ENCODE results near the gene ATG101. TPM values are rescaled to one million over a fixed set of nuclear protein-coding genes. Genes with fewer than 3 reads are reported as not detected.

The ATG101 gene
- total RNA-seq, 2 donors from 2014 or later, result 26.8 to 36.9 TPM

GRCh38 chr12:52063981-52064649 is 5.7 kb upstream of the ATG101 start:
- peak; percentile 96 for DNase-seq (ENCODE audit: low spot score)
- Histone ChIP-seq H3K4me3 (no peak overlapping the region), H3K27ac (peak overlapping the region; percentile 80 to 88), H3K27me3 (no peaks in the 10 kb centered on the region), H3K36me3 (peaks cover 7% of the 10 kb centered on the region), H3K9me3 (no peaks in the 10 kb centered on the region), H3K4me1 (peaks cover 0 to 34% of the 10 kb centered on the region in 2 donors)
- TF ChIP-seq CTCF (IDR thresholded peaks at IDR 0.05), result no peak

- no peak for DNase-seq (ENCODE audit: low spot score)
- TF ChIP-seq CTCF (IDR thresholded peaks at IDR 0.05), result no peak
- H3K9me3 ChIP-seq, result no peaks in the 10 kb centered on the region
- H3K4me3 ChIP-seq, result no peak overlapping the region
- peaks cover 0 to 51% of the 10 kb centered on the region in 2 donors for H3K4me1 ChIP-seq
- H3K27me3 ChIP-seq, result no peaks in the 10 kb centered on the region
- H3K36me3 ChIP-seq, result no peaks in the 10 kb centered on the region
- no peak overlapping the region for H3K27ac ChIP-seq
These were observed 3.3 kb upstream of the ATG101 start for GRCh38 chr12:52066346-52067080.

- Histone ChIP-seq H3K4me3 (no peak overlapping the region), H3K9me3 (no peaks in the 10 kb centered on the region), H3K36me3 (no peaks in the 10 kb centered on the region), H3K27ac (no peak overlapping the region), H3K27me3 (no peaks in the 10 kb centered on the region), H3K4me1 (peaks cover 0 to 52% of the 10 kb centered on the region in 2 donors)
- no peak for TF ChIP-seq CTCF (IDR thresholded peaks at IDR 0.05)
- no peak for DNase-seq (ENCODE audit: low spot score)
These were observed 2.8 kb upstream of the ATG101 start for GRCh38 chr12:52067081-52067374.

GRCh38 chr12:52070185-52070925 is 577 bp downstream of the ATG101 start:
- Histone ChIP-seq H3K27me3 (no peaks in the 10 kb centered on the region), H3K9me3 (no peaks in the 10 kb centered on the region), H3K27ac (peak overlapping the region; percentile 86 to 89), H3K4me3 (peak overlapping the region; percentile 93 to 95), H3K36me3 (peaks cover 22% of the 10 kb centered on the region), H3K4me1 (peaks cover 0 to 42% of the 10 kb centered on the region in 2 donors)
- TF ChIP-seq CTCF (IDR thresholded peaks at IDR 0.05), result no peak
- no peak for DNase-seq (ENCODE audit: low spot score)

GRCh38 chr12:52073531-52074381 is 4.0 kb downstream of the ATG101 start:
- no peaks in the 10 kb centered on the region for H3K27me3 ChIP-seq
- no peak overlapping the region for H3K27ac ChIP-seq
- peaks cover 50% of the 10 kb centered on the region for H3K36me3 ChIP-seq
- no peak for TF ChIP-seq CTCF (IDR thresholded peaks at IDR 0.05)
- no peak overlapping the region for H3K4me3 ChIP-seq
- DNase-seq (ENCODE audit: low spot score), result no peak
- peaks cover 0 to 42% of the 10 kb centered on the region in 2 donors for H3K4me1 ChIP-seq
- no peaks in the 10 kb centered on the region for H3K9me3 ChIP-seq
